IPS-18c (cell line): ENCODE measurements around the gene TRPV3.
"Not testable (repeated sequence)": the region's sequence is repeated elsewhere in the genome, so short reads cannot be mapped to it uniquely, and the experiment has no call there.

Source experiments
- H3K4me3 ChIP-seq: 2 replicates; pipeline ENCODE4 v1.7.0; 2013; ENCODE audit warnings: low read depth, mild to moderate bottlenecking, low read length, moderate library complexity; ENCODE audit not compliant: insufficient read depth
- H3K9me3 ChIP-seq: one replicate; pipeline ENCODE4 v1.6.1; 2013; ENCODE audit warnings: mild to moderate bottlenecking, low read length, moderate library complexity; ENCODE audit not compliant: control insufficient read depth, insufficient read depth

TRPV3 gene

GRCh38 chr17:3471599-3471998, 86.0 kb downstream of the TRPV3 start, which contains the start of gene SPATA22:
Gene SPATA22, minus strand, starts transcription at chr17:3471819. Its CDS starts 2,494 bp downstream, at chr17:3469325.
- H3K9me3 ChIP-seq: no peaks in the 10 kb centered on the region
- no peak within 1 kb of the TSS for H3K4me3 ChIP-seq

DNA sequence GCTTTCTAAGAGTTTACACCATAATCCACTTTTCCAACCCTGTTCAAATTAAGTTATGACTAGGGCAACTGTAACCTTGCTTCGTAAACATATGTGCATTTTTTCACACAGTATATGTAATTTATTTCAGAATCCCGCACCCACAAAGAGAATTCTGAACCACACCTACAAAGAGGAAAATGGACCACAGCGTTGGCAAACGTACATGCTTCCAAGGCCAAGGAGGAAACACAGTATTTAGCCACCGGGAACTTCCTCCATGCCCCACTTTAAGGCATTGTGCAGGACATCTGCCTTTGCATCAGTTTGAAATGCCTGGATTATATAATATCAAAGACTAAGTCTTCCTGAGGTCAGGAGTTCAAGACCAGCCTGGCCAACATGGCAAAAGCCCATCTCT, 88.1 kb downstream of the TRPV3 start:
- H3K4me3 ChIP-seq: no peak overlapping the region

DNA sequence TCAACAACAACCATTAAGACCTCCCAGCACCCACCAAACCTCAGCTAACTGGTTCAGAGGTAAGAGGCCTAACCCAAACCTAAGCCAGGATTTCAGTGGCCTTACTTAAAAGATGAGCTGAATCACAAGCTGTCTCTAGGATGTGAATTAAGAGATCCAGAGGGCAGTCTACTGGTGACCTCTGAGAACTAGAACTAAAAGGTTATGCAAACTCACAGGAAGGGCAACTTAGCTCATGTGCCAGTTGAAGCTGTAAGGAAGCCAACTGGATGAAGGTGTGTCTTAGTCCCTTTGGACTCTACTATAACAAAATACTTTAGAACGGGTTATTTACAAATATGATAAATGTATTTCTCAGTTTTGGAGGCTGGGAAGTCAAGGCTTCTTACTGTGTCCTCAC, 91.3 kb downstream of the TRPV3 start:
- not testable (repeated sequence) for H3K4me3 ChIP-seq

More for the DNA sequence above, 88.1 kb downstream of the TRPV3 start:
- no peaks in the 10 kb centered on the region for H3K9me3 ChIP-seq

More for the DNA sequence above, 91.3 kb downstream of the TRPV3 start:
- not testable (repeated sequence) for H3K9me3 ChIP-seq
